Lower leg skin (tissue), 4 donors: ENCODE results near the gene MED14. TPM values are rescaled to one million over a fixed set of nuclear protein-coding genes. Genes with fewer than 3 reads are reported as not detected.

Experiments used
- DNase-seq, 2 donors: peaks; one replicate each; pipeline ENCODE4 v3.0.0-alpha.2; 2019; ENCODE audit warnings: low spot score in 2 of 2
- H3K4me3 ChIP-seq: fragments of 200-600 bp; sonication (generic); 2 replicates; pipeline ENCODE4 v1.5.1; 2017; ENCODE audit warnings: mild to moderate bottlenecking, low read depth; ENCODE audit not compliant: poor library complexity, severe bottlenecking
- CTCF ChIP-seq, 3 donors: fragments of 450-650 bp; IDR thresholded peaks; one replicate each; pipeline ENCODE4 v1.5.1; 2016; ENCODE audit warnings: antibody characterized with exemption in 3 of 3, mild to moderate bottlenecking in 3 of 3, moderate library complexity in 2 of 3
- POLR2A ChIP-seq, 2 donors: fragments of 450-650 bp; IDR thresholded peaks; one replicate each; pipeline ENCODE4 v1.6.1; 2016 to 2017; ENCODE audit warnings: antibody characterized with exemption in 2 of 2, mild to moderate bottlenecking in 1 of 2, moderate library complexity in 1 of 2
- WGBS, 2 donors: methylation state at CpG; one replicate each; pipeline ENCODE4 v1.1.5; 2018; 5-methylcytosine and 5-hydroxymethylcytosine counted together
- intact Hi-C: fragments of 100-400 bp; cut with DNase I; formaldehyde crosslinking; loops from one replicate; pipeline ENCODE4 v1.15.0; 2023; ENCODE audit warnings: low total_unique reads
- total RNA-seq, 4 donors: library from RNA; depleted of rRNA; stranded (reverse); fragments of >200 nt; gene quantifications; one replicate each; pipeline ENCODE4 v1.1.0, GENCODE V29; 2016

Gene MED14
- total RNA-seq, 4 donors from 2014 or later = 27.4 to 36.8 (median 35.0) TPM

- DNase-seq = no peak
- TF ChIP-seq CTCF (IDR thresholded peaks at IDR 0.05) = no peak
- TF ChIP-seq POLR2A (IDR thresholded peaks at IDR 0.05) = no peak
- 87 to 96% methylated on average over 28 to 32 of the region's 32 CpGs for WGBS, 2 donors
- no peak overlapping the region for H3K4me3 ChIP-seq
- intact Hi-C loops = no loop called here
Measured at GRCh38 chrX:40623665-40624064, 111.7 kb downstream of the MED14 start.

- H3K4me3 ChIP-seq = no peak within 1 kb of the TSS
- WGBS, 2 donors = 91 to 97% methylated on average over 37 of the region's 38 CpGs
- no peak for DNase-seq
- no peak for TF ChIP-seq CTCF (IDR thresholded peaks at IDR 0.05)
- no peak for TF ChIP-seq POLR2A (IDR thresholded peaks at IDR 0.05)
- intact Hi-C loops = no loop called here
Measured at GRCh38 chrX:40623139-40623536, 112.2 kb downstream of the MED14 start, which contains the start of gene MPC1L. Gene MPC1L, plus strand, starts transcription at chrX:40623428. Its CDS starts 138 bp downstream, at chrX:40623566.

GRCh38 chrX:40622479-40623138 is 112.7 kb downstream of the MED14 start:
- TF ChIP-seq POLR2A (IDR thresholded peaks at IDR 0.05) (no peak), CTCF (IDR thresholded peaks at IDR 0.05) (no peak)
- no peak overlapping the region for H3K4me3 ChIP-seq
- no peak for DNase-seq
- WGBS, 2 donors = 69 to 81% methylated on average over 9 to 18 of the region's 18 CpGs
- intact Hi-C loops = no loop called here

GRCh38 chrX:40617566-40617965 is 117.8 kb downstream of the MED14 start:
- 79 to 86% methylated on average over 7 of the region's 7 CpGs for WGBS, 2 donors
- TF ChIP-seq CTCF (IDR thresholded peaks at IDR 0.05) = no peak
- TF ChIP-seq POLR2A (IDR thresholded peaks at IDR 0.05) = no peak
- no peak for DNase-seq
- intact Hi-C loops = no loop called here
- no peak overlapping the region for H3K4me3 ChIP-seq

GRCh38 chrX:40615976-40616375 is 119.4 kb downstream of the MED14 start:
- H3K4me3 ChIP-seq = no peak overlapping the region
- no peak for DNase-seq
- intact Hi-C loops = no loop called here
- TF ChIP-seq CTCF (IDR thresholded peaks at IDR 0.05) (no peak), POLR2A (IDR thresholded peaks at IDR 0.05) (no peak)
- 82 to 84% methylated on average over 9 of the region's 9 CpGs for WGBS, 2 donors

- no peak overlapping the region for H3K4me3 ChIP-seq
- DNase-seq = no peak
- 40 to 49% methylated on average over 4 of the region's 4 CpGs for WGBS, 2 donors
- TF ChIP-seq CTCF (IDR thresholded peaks at IDR 0.05) (no peak), POLR2A (IDR thresholded peaks at IDR 0.05) (no peak)
- intact Hi-C loops = no loop called here
Measured at GRCh38 chrX:40612511-40612910, 122.8 kb downstream of the MED14 start.
